Left ventricle myocardium inferior (tissue), 1 donor: ENCODE results near the gene ZNF768. TPM values are rescaled to one million over a fixed set of nuclear protein-coding genes. Genes with fewer than 3 reads are reported as not detected.

Source experiments
- DNase-seq: peaks from one replicate; pipeline ENCODE4 v3.0.0-alpha.2; 2020
- H3K27ac ChIP-seq: fragments of 200-600 bp; replicated peaks from 2 replicates; pipeline ENCODE4 v1.8.0; 2021
- H3K27me3 ChIP-seq: fragments of 200-600 bp; 2 replicates; pipeline ENCODE4 v1.8.0; 2021; ENCODE audit warnings: low read depth
- H3K36me3 ChIP-seq: fragments of 200-600 bp; 2 replicates; pipeline ENCODE4 v1.8.0; 2021
- H3K4me1 ChIP-seq: fragments of 200-600 bp; 2 replicates; pipeline ENCODE4 v1.8.0; 2021
- H3K4me3 ChIP-seq: fragments of 200-600 bp; 2 replicates; pipeline ENCODE4 v1.8.0; 2021; ENCODE audit warnings: mild to moderate bottlenecking, moderate library complexity
- H3K9me3 ChIP-seq: fragments of 200-600 bp; replicated peaks from 2 replicates; pipeline ENCODE4 v1.8.0; 2021
- intact Hi-C: fragments of 100-400 bp; cut with micrococcal nuclease; formaldehyde crosslinking; loops from one replicate; pipeline ENCODE4 v1.11.0; 2022
- total RNA-seq: library from RNA; stranded (reverse); fragmentation: NEBNext Ultra II Directional; extraction: Animal tissue kit (Norgen Biotek cat#: 25700); gene quantifications from one replicate; pipeline ENCODE4 v1.2.1, GENCODE V29; 2021
- TF ChIP-seq, protein P1 (sequence below): fragments of 200-600 bp; IDR thresholded peaks from 2 replicates; pipeline ENCODE4 v1.8.0; 2021; ENCODE audit warnings: antibody characterized with exemption, mild to moderate bottlenecking, borderline replicate concordance
- donor health status: DM: no; HTN: yes; CAD: no; lungs with severe emphysema.

The ZNF768 gene
- total RNA-seq, 1 donor from 2014 or later, result 61.1 TPM

DNA sequence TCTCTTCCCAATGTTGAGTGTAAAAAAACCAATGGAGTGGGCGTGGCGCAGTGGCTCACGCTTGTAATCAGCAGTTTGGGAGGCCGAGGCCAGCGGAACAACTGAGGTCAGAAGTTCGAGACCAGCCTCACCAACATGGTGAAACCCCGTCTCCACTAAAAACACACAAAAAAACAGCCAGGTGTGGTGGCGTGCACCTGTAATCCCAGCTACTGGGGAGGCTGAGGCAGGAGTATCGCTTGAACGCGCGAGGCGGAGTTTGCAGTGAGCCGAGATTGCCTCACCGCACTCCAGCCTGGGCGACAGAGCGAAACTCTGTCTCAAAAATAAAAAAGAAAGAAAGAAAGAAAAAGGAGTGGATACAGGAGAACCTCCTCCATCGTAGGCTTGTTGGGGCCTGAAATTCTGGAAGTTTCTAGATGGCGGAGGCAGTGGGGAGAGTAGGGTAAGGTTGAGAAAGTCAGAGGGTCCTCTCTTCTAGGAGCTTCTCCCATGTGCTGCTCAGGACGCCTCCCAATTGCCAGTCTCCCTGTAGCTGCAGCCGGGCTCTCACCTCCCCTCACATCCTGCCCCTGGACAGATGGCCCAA lies 32.5 kb upstream of the ZNF768 start:
- DNase-seq, result no peak
- Histone ChIP-seq H3K4me3 (peak overlapping the region; percentile 82), H3K27me3 (no peaks in the 10 kb centered on the region), H3K4me1 (peaks cover 59% of the 10 kb centered on the region), H3K27ac (peak overlapping the region; percentile 96), H3K36me3 (peaks cover 25% of the 10 kb centered on the region), H3K9me3 (no peaks in the 10 kb centered on the region)
- TF ChIP-seq, protein P1, sequence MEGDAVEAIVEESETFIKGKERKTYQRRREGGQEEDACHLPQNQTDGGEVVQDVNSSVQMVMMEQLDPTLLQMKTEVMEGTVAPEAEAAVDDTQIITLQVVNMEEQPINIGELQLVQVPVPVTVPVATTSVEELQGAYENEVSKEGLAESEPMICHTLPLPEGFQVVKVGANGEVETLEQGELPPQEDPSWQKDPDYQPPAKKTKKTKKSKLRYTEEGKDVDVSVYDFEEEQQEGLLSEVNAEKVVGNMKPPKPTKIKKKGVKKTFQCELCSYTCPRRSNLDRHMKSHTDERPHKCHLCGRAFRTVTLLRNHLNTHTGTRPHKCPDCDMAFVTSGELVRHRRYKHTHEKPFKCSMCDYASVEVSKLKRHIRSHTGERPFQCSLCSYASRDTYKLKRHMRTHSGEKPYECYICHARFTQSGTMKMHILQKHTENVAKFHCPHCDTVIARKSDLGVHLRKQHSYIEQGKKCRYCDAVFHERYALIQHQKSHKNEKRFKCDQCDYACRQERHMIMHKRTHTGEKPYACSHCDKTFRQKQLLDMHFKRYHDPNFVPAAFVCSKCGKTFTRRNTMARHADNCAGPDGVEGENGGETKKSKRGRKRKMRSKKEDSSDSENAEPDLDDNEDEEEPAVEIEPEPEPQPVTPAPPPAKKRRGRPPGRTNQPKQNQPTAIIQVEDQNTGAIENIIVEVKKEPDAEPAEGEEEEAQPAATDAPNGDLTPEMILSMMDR, result no peak
- intact Hi-C loops, result no loop called here

DNA sequence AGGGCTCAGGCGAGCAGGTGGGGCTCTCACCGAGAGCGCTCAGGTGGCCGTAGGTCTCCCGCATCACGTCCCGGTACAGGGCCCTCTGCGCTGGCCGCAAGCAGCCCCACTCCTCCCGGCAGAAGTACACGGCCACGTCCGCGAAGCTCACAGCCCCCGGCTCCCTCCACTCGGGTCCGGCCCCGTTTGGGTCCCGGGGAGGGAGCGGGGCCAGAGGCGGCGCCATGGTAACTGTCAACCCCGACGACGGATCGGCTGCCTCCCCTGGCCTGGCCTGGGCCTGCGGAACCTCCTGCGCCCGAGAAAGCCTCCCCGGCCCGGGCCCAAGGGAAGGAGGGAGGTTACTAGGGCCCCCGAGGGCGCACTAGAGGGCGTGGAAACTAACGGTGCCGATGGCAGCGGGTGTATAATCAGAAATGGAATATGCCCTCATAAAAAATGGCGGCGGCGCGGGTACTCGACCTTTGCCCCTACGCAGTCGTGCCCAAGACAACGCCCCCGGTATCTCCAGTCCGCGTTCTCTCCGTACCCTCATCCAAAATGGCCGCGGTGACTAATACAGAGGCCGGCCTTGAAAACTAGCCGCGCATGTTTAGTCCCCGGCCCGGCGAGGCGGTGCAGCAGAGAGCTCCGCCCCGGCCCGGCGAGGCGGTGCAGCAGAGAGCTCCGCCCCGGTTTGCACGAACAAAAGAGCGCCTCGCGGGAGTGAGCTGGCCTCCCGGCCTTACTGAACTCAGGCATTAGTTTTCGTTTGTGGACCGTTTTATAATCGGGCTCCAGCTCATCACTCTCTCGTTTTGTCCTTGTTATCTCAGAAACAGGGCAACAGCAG lies 31.8 kb upstream of the ZNF768 start, which contains the start of gene ZNF764:
Gene ZNF764 (minus strand): TSS at position 418 of the 832 bp plus-strand sequence. CDS start 192 bp downstream, at position 226.
- TF ChIP-seq, protein P1, result peak; percentile 9
- no peaks in the 10 kb centered on the region for H3K27me3 ChIP-seq
- peaks cover 30% of the 10 kb centered on the region for H3K36me3 ChIP-seq
- H3K9me3 ChIP-seq, result no peaks in the 10 kb centered on the region
- peak within 1 kb of the TSS; percentile 82 for H3K4me3 ChIP-seq
- H3K27ac ChIP-seq, result peak within 1 kb of the TSS; percentile 96
- intact Hi-C loops, result no loop called here
- DNase-seq, result peak; percentile 98
- peaks cover 66% of the 10 kb centered on the region for H3K4me1 ChIP-seq

DNA sequence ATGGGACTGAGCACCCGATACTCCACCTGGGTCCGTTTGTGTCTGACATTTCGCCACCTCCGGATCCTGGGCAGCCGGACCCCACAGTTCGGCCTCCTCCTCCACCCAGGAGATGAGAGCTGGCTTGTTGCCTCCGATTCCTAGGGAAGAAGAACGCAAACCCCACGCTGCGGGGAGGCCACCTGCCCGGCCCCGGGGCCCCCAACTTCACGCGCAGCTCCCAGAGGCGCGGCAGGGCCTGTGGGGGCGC lies 31.3 kb upstream of the ZNF768 start:
- peaks cover 71% of the 10 kb centered on the region for H3K4me1 ChIP-seq
- H3K9me3 ChIP-seq, result no peaks in the 10 kb centered on the region
- intact Hi-C loops, result no loop called here
- H3K27me3 ChIP-seq, result no peaks in the 10 kb centered on the region
- H3K36me3 ChIP-seq, result peaks cover 30% of the 10 kb centered on the region
- TF ChIP-seq, protein P1, result no peak
- no peak for DNase-seq
- H3K27ac ChIP-seq, result peak overlapping the region; percentile 96
- H3K4me3 ChIP-seq, result peak overlapping the region; percentile 82

- intact Hi-C loops, result no loop called here
- peak overlapping the region; percentile 82 for H3K4me3 ChIP-seq
- H3K9me3 ChIP-seq, result no peaks in the 10 kb centered on the region
- TF ChIP-seq, protein P1, result no peak
- no peaks in the 10 kb centered on the region for H3K27me3 ChIP-seq
- peak overlapping the region; percentile 96 for H3K27ac ChIP-seq
- H3K4me1 ChIP-seq, result peaks cover 79% of the 10 kb centered on the region
- peaks cover 30% of the 10 kb centered on the region for H3K36me3 ChIP-seq
- no peak for DNase-seq
Measured at GRCh38 chr16:30556125-30556473, 29.7 kb upstream of the ZNF768 start.

- intact Hi-C loops, result no loop called here
- Histone ChIP-seq H3K36me3 (peaks cover 30% of the 10 kb centered on the region), H3K27ac (peak overlapping the region; percentile 96), H3K9me3 (no peaks in the 10 kb centered on the region), H3K4me3 (peak overlapping the region; percentile 82), H3K4me1 (peaks cover 78% of the 10 kb centered on the region), H3K27me3 (no peaks in the 10 kb centered on the region)
- no peak for DNase-seq
- TF ChIP-seq, protein P1, result no peak
Measured at GRCh38 chr16:30555315-30556124, 29.2 kb upstream of the ZNF768 start.
